Mesangial cell (primary cell): Measurements from ENCODE around the gene OR10G7. TPM values are rescaled to one million over a fixed set of nuclear protein-coding genes. Genes with fewer than 3 reads are reported as not detected.

Source experiments
- total RNA-seq: library from RNA; depleted of rRNA; stranded (reverse); fragments of >200 nt; gene quantifications from 2 replicates; pipeline ENCODE4 v1.2.3, GENCODE V29; 2015

The OR10G7 gene, protein sequence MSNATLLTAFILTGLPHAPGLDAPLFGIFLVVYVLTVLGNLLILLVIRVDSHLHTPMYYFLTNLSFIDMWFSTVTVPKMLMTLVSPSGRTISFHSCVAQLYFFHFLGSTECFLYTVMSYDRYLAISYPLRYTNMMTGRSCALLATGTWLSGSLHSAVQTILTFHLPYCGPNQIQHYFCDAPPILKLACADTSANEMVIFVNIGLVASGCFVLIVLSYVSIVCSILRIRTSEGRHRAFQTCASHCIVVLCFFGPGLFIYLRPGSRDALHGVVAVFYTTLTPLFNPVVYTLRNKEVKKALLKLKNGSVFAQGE
- not detected in 2 replicates for total RNA-seq

GRCh38 chr11:124041254-124041653, at the start of gene OR10G7:
OR10G7 (minus strand) TSS chr11:124041325; CDS start chr11:124039001, 2,324 bp downstream.

GRCh38 chr11:124026498-124026897, 14.6 kb downstream of the OR10G7 start, which contains the start of gene OR10G8:
OR10G8 (plus strand) TSS chr11:124026798; CDS start chr11:124029623, 2,825 bp downstream.

DNA sequence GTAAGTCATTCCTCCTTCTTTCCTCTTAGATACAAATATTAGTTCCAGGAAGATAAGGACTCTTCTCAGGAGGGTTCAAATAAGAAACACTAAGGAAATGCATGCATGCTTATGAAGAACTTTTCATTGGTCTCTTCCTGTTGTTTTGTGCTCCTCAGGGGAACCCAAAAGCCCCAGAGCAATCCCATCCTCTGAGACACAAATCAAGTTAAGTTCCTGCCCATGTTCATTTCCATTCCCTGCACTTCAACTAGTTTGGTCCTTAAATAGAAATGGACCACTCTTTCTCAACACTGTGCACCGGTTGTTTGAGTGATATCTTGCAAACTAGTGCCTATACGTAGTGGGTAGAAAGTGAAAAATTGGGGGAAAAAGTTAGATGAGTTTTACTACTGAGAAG, 28.4 kb downstream of the OR10G7 start, which contains the start of gene OR10G4:
Gene OR10G4, plus strand, starts transcription at position 301 of the 400 bp plus-strand sequence. CDS start 2,578 bp downstream, outside the sequence.

DNA sequence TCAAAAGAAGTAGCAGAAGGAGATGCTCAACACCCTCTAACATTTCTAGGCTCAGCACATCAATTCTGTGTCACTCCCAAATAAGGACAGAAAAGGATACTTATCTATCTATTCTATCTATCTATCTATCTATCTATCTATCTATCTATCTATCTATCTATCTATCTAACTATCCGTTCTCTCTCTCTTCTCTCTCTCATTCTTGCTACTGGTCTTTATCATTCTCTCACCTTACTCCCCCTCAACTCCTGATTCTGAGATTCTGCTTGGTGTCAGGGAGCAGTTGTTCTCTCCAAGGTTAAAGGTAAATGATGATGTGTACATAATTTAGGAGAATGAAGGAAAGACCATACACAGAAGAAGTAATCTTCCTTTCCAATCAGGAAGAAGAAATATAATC, 46.0 kb downstream of the OR10G7 start, which contains the start of gene OR10G6:
Gene OR10G6, minus strand, starts transcription at position 43 of the 400 bp plus-strand sequence. Its CDS starts 0 bp downstream, at position 43.

Other genes starting within 250 kb of the OR10G7 start
- not detected in 2 replicates for gene OR6M1, start 235.0 kb downstream of the OR10G7 start, total RNA-seq
- not detected in 2 replicates for gene TMEM225, start 155.7 kb downstream of the OR10G7 start, total RNA-seq
- not detected in 2 replicates for gene OR8D4, start 139.2 kb downstream of the OR10G7 start, total RNA-seq
- not detected in 2 replicates for gene OR4D5, start 101.7 kb downstream of the OR10G7 start, total RNA-seq
- not detected in 2 replicates for gene OR6T1, start 97.5 kb downstream of the OR10G7 start, total RNA-seq
- not detected in 2 replicates for gene OR10S1, start 63.5 kb downstream of the OR10G7 start, total RNA-seq
- gene OR10G6, start 46.2 kb downstream of the OR10G7 start, total RNA-seq = not detected in 2 replicates
- gene OR10G4, start 28.3 kb downstream of the OR10G7 start, total RNA-seq = not detected in 2 replicates
- gene OR10G9, start 18.3 kb downstream of the OR10G7 start, total RNA-seq = not detected in 2 replicates
- gene OR10G8, start 14.5 kb downstream of the OR10G7 start, total RNA-seq = not detected in 2 replicates
- 3.1 and 16.7 TPM in 2 replicates for gene VWA5A, start 74.1 kb upstream of the OR10G7 start, total RNA-seq
- gene OR10D3, start 142.0 kb upstream of the OR10G7 start, total RNA-seq = not detected in 2 replicates
- gene OR8G1, start 199.8 kb upstream of the OR10G7 start, total RNA-seq = not detected in 2 replicates
- not detected in 2 replicates for gene OR8G5, start 215.1 kb upstream of the OR10G7 start, total RNA-seq